GM19099 (cell line): Measurements from ENCODE around the gene KNTC1.

ENCODE experiments used
- POLR2A ChIP-seq: IDR thresholded peaks from 3 replicates; pipeline ENCODE4 v1.6.1; 2011; ENCODE audit warnings: low read depth; ENCODE audit not compliant: insufficient read length; ENCODE audit errors: extremely low read depth

Gene KNTC1

DNA sequence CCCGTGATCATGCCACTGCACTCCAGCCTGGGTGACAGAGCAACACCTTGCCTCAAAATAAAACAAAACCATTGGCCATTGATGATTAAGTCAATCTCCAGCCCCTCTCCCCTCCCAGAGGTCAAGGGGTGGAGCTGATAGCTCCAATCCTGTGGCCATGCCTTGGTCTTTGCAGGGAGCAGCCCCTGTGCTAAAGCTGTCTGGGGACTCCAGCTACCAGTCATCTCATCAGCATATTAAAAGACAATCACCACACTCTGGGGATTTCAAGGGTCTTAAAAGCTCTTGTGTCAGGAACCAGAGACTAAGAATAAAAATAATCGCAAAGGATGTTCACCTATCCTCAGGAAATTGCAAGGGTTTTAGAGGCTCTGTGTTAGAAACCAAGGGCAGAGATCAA, 145.5 kb downstream of the KNTC1 start:
- TF ChIP-seq POLR2A, result no peak
